GM23248 (cell line): ENCODE measurements around the gene PTOV1.

Experiments used
- EZH2 ChIP-seq: fragments of 200-600 bp; sonication (generic); IDR thresholded peaks from 2 replicates; pipeline ENCODE4 v1.6.1; 2018; ENCODE audit warnings: antibody characterized with exemption, mild to moderate bottlenecking; ENCODE audit not compliant: insufficient read depth, poor library complexity, severe bottlenecking
- EZH2phosphoT487 ChIP-seq: fragments of 200-600 bp; sonication (generic); IDR thresholded peaks from 2 replicates; pipeline ENCODE4 v1.6.1; 2018; ENCODE audit warnings: antibody characterized with exemption, moderate library complexity, mild to moderate bottlenecking, low read depth; ENCODE audit not compliant: insufficient read depth

DNA sequence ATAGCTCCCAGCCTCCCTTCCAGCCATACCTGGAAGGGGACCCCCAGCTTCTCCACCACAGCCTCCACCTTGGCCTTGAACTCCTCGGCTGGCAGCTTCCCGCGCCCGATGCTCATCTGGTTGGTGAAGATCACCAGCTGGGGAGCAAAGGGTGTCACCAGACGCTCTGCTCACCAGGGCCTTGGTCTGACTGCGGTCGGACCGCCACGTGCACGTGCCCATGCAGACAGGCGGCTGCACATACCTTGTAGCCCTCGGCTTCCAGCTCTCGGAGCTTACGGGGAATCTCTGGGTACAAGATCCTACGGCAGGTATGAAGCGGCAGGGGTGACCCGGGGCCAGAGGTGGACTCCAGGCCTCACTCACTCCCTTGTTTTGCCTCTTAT lies 13.0 kb downstream of the PTOV1 start:
- TF ChIP-seq EZH2 (no peak), EZH2phosphoT487 (no peak)
